ENCODE measurements around the gene SH3BGRL2. TPM values are rescaled to one million over a fixed set of nuclear protein-coding genes. Genes with fewer than 3 reads are reported as not detected.

SH3BGRL2 gene
- total and polyA plus RNA-seq, 2 experiments from 2014 or later = 8.4 to 24.5 TPM

- TF ChIP-seq CTCF (conservative IDR thresholded peaks at IDR 0.05; ENCODE audit: low read depth in 2 of 2) = no peak
- TF ChIP-seq REST (IDR thresholded peaks at IDR 0.05; ENCODE audit: unreplicated experiment) = no peak
- no peak for TF ChIP-seq NANOG (IDR thresholded peaks at IDR 0.05; ENCODE audit: borderline replicate concordance)
- no peak for TF ChIP-seq STAT1 (IDR thresholded peaks at IDR 0.05; ENCODE audit: unreplicated experiment)
- no peak for TF ChIP-seq EZH2phosphoT487 (IDR thresholded peaks at IDR 0.05; ENCODE audit: unreplicated experiment)
- TF ChIP-seq EZH2 (IDR thresholded peaks at IDR 0.05; ENCODE audit: low read depth, unreplicated experiment) = no peak
- TF ChIP-seq ZNF331 (CRISPR knock-in tag; IDR thresholded peaks at IDR 0.05; ENCODE audit: low read depth) = no peak
- no peak for TF ChIP-seq ZNF114 (CRISPR knock-in tag; IDR thresholded peaks at IDR 0.05)
Observed at GRCh38 chr6:79718509-79719247, 87.5 kb downstream of the SH3BGRL2 start (continued).

- Histone ChIP-seq H3K79me2 (replicated peaks; ENCODE audit: insufficient read depth) (no peaks in the 10 kb centered on the region), H3K27me3 (ENCODE audit: insufficient read depth) (no peaks in the 10 kb centered on the region), H4K20me1 (replicated peaks; ENCODE audit: insufficient read depth) (no peaks in the 10 kb centered on the region), H2AFZ (no peak overlapping the region), H3K4me3 (no peak overlapping the region), H3K36me3 (ENCODE audit: insufficient read depth) (no peaks in the 10 kb centered on the region), H3F3A (replicated peaks; ENCODE audit: low read depth) (no peaks in the 10 kb centered on the region), H3K9me2 (ENCODE audit: insufficient read depth) (peaks cover 2% of the 10 kb centered on the region; the same call in 1 of the 2 replicates), H3K4me2 (no peak overlapping the region), H3K4me1 (ENCODE audit: insufficient read depth) (peaks cover 6% of the 10 kb centered on the region; the same call in 1 of the 2 replicates), H3K27ac (ENCODE audit: low read depth) (no peak overlapping the region)
- ATAC-seq (no peak), DNase-seq (ENCODE audit: low spot score) (no peak)
- no peaks in the 10 kb centered on the region for H3K9me3 Mint-ChIP-seq
- no peak overlapping the region for H3K4me3 Mint-ChIP-seq
- TF ChIP-seq CREB1 (CRISPR knock-in tag; IDR thresholded peaks at IDR 0.05; ENCODE audit: low read depth) = no peak
- no peak for TF ChIP-seq REST (IDR thresholded peaks at IDR 0.05; ENCODE audit: unreplicated experiment)
- TF ChIP-seq STAT1 (IDR thresholded peaks at IDR 0.05; ENCODE audit: unreplicated experiment) = no peak
- no peak for TF ChIP-seq JUNB (IDR thresholded peaks at IDR 0.05; ENCODE audit: unreplicated experiment)
- TF ChIP-seq CTCF (conservative IDR thresholded peaks at IDR 0.05; ENCODE audit: low read depth in 2 of 2) = no peak
- TF ChIP-seq EZH2phosphoT487 (IDR thresholded peaks at IDR 0.05; ENCODE audit: unreplicated experiment) = no peak
- no peak for TF ChIP-seq ETS1 (IDR thresholded peaks at IDR 0.05)
- H3K27ac Mint-ChIP-seq = no peak overlapping the region
- H3K4me1 Mint-ChIP-seq = peaks cover under 1% of the 10 kb centered on the region; the same call in 2 of the 3 replicates
- H3K36me3 Mint-ChIP-seq (ENCODE audit: low read depth) = no peaks in the 10 kb centered on the region
- no peaks in the 10 kb centered on the region for H3K27me3 Mint-ChIP-seq (ENCODE audit: insufficient read depth, low read depth, poor library complexity)
Observed at GRCh38 chr6:79719248-79719960, 88.3 kb downstream of the SH3BGRL2 start.
